T-helper 1 cell treated with Interleukin-12 subunit alpha and Interleukin-12 subunit beta and Interleukin-4 antibody, amounts not matched to agents 30 ng/mL and 1 ng/mL, for 36 hours (primary cell): ENCODE data around the gene LRSAM1. TPM values are rescaled to one million over a fixed set of nuclear protein-coding genes. Genes with fewer than 3 reads are reported as not detected.

ENCODE experiments used
- intact Hi-C: fragments of 100-400 bp; cut with micrococcal nuclease; formaldehyde crosslinking; loops from one replicate; pipeline ENCODE4 v1.15.1; 2024
- total RNA-seq: library from RNA; stranded (reverse); gene quantifications from 2 replicates; pipeline ENCODE4 v1.2.3, GENCODE V29; 2022

The LRSAM1 gene
- total RNA-seq, 1 donor from 2014 or later, result 19.2 TPM

DNA sequence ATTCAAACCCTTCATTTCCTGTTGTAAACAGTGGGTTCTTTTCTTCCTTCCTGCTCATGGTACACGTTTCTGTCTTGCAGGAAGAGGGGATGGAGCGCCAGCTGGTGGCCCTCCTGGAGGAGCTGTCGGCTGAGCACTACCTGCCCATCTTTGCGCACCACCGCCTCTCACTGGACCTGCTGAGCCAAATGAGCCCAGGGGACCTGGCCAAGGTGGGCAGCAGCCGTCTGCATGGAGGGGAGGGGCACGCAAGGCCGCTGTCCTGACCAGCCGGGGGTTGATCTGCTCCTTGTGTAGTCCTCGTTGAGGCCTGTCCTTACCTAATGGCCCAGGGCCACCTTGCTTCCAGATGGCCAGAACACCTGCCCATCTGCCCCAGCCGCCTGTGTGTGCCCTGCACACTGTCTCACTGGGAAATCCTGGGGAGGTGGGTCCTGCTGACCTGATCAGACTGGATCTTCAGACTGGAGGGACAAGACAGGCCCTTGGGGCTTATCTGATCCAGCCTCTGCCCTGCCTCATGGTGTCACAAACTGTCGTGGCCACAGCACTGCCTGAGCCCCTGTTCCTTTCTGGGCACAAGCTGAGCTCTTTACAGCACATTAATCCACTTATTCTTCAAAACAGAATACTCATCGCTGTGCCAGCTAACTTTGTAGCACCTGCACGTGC, 44.7 kb downstream of the LRSAM1 start:
- intact Hi-C loops, result no loop called here

DNA sequence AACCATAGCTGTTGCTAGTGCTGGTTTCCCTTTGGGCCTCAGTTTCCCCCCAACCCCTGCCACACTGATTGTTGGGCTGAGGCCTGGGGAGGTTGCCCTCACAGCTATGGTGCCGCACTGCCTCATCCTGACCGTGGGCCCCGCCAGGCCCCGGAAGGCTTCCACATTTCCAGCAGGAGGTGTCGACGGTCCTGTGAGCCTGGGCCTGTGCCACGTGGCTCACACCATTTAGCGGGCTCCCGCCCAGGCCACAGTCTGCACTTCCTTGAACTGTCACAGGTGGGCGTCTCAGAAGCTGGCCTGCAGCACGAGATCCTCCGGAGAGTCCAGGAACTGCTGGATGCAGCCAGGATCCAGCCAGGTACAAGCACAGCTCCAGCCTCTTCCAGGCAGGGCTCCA, 45.7 kb downstream of the LRSAM1 start:
- intact Hi-C loops, result no loop called here

DNA sequence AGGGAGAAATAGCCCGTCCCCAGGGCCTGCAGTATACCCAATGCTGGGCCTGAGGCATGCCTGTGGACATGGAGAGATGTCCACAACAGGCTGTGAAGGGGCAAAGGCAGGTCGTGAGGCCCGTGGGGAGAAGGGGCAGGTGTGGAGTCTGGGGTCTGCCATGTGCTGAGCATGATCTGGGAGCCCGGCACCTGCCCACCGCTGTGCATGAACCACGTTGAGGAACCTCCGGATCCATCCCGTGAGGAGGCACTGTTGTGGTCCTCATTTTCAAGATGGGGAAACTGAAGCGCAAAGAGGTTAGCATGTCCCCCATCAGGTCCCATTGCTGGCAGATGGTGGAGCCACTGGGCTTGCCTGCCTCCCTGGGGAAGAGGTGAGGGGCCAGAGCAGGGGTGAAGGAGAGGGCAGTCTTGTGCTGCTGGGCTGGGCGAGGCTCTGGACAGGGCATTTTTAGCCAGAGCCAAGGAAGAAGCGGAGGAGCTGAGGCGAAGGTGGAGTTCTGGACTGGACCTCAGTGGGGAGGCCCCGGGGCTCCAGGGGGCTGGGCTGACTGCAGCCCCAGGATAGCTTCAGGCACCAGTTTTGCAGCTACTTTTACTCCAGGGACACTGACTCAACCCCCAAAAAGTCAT, 46.5 kb downstream of the LRSAM1 start:
- intact Hi-C loops, result no loop called here

DNA sequence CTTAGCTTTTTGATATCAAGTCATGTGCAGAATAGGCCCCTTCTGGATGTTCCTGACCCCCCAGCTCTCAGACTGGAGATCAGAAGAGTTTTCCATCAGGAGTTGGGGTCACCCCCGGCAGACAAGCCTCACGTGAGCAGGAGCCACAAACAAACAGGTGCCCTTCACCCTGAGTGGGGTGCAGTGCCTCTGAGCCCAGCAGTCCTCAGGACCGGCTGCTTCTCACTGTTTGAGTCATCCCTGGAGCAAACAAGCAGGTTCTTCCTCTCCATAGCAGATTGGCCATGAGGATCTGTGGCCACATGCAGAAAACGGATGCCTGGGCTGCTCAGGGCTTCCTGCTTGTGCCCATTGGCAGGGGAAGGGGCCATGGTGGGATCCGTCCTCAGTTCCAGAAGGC, 47.0 kb downstream of the LRSAM1 start:
- intact Hi-C loops, result no loop called here

DNA sequence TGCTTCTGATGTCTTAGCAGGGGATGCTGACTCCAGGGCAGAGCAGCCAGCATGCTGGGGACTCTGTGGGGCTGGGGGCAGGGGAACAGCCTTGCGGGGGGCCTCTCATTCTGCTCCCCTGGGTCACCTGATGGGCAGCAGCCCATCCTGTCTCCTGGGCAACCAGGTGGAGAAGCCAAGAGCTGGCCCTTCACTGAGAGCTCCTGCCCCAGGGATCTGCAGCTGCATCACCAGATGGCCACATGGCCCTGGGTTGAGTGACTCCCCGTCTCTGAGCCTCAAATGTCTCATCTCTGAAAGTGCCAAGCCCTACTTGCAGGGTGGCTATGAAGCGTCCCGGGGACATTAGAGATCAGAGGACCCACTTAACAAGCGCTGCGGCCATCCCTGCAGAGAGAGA, 49.1 kb downstream of the LRSAM1 start:
- intact Hi-C loops, result loop anchor here (5.0 kb wide), 2 partner anchors 217 to 372 kb away; partner anchors contain the start of genes PTRH1 and TTC16

DNA sequence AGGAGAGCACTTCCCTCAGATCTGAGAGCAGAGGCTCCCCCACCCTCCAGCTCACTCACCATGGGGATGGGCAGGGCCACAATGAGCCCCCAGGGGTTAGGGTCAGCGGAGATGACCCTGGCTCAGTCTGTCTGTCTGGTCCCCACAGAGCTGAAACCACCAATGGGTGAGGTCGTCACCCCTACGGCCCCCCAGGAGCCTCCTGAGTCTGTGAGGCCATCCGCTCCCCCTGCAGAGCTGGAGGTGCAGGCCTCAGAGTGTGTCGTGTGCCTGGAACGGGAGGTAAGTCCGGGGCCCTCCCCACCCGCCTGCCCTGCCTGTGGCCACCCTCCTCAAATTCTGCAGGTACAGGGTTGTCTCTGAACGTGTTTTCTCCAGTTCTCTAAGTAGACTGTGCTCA, 49.6 kb downstream of the LRSAM1 start:
- intact Hi-C loops, result loop anchor here (5.0 kb wide), 2 partner anchors 216 to 371 kb away; partner anchors contain the start of genes PTRH1 and TTC16

DNA sequence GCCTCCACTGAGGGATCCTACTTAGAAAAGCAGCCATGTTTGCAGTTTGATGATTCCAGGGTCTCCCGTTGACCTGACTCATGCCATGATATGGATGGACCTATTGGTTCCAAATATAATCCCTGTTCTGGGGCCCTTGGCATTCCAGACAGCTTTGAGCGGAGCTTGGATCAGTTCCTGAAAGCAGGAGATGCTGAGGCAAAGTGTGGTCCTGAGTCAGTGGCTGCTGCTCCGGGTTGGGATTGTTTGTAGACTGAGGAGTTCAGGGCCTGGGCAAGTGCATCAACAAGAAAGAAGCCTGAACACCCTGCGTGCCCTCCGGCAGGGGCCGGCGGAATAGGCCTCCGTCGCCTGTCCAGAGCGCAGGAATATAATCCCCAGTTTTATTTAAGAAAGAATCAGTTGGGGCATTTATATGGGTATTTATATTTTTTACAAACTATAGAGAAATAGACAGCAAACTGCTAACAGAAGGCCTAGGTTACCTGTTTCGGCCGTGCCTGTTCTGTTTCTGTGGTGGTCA, 50.6 kb downstream of the LRSAM1 start:
- intact Hi-C loops, result loop anchor here (5.0 kb wide), 2 partner anchors 215 to 370 kb away; partner anchors contain the start of genes PTRH1 and TTC16

DNA sequence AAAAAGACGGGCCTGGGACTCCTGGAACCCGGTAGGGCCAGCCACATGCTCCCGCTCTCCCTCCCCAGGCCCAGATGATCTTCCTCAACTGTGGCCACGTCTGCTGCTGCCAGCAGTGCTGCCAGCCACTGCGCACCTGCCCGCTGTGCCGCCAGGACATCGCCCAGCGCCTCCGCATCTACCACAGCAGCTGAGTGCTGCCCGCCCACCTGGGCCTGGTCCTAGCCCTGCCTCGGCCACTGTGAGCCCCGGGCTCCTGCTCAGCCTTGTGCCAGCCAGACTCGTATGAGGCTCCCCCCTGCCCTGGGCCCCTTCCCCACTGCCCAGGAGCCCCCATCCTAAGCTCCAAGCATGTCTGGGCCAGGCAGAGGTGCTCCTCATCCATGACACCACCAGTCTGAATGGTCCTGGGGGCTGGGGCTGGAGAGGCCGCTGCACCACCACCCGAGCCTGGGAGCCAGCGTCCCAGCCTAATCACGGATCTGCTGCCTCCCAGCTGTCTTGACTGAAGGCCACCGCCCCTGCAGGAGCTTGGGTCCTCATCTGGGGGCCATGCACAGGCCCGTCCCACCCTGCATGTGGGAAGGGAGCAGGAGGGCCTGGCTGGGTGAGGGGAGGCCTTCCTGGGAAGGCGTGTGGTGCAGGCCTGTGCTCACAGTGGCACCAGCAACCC, 51.5 kb downstream of the LRSAM1 start:
- intact Hi-C loops, result loop anchor here (5.0 kb wide), 2 partner anchors 214 to 369 kb away; partner anchors contain the start of genes PTRH1 and TTC16

DNA sequence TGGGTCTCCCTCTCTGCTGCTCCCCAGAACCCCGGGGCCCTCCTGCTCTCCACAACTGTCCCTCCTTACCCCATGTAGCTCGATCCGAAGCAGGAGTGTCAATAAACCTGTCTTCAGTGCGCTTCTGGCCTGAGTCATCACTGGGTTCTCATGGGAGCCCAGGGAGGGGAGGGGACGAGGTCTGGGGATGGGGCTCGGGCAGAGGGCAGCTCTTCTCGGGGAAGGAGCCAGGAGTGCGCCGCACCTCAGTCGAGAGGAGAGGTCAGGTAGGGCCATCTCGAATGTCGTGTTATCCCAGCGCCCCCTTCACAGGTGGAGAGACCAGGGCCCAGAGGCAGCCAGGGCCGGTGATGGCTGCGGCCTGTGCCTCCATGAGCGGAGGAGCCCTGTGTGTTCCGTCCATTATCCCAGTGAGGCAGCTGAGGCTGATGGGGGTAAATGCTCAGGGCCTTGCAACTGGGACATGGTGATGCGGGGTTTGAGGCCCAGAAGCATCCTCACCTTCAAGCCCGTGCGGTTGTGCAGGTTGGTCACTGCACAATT, 52.1 kb downstream of the LRSAM1 start:
- intact Hi-C loops, result loop anchor here (5.0 kb wide), 2 partner anchors 214 to 369 kb away; partner anchors contain the start of genes PTRH1 and TTC16

DNA sequence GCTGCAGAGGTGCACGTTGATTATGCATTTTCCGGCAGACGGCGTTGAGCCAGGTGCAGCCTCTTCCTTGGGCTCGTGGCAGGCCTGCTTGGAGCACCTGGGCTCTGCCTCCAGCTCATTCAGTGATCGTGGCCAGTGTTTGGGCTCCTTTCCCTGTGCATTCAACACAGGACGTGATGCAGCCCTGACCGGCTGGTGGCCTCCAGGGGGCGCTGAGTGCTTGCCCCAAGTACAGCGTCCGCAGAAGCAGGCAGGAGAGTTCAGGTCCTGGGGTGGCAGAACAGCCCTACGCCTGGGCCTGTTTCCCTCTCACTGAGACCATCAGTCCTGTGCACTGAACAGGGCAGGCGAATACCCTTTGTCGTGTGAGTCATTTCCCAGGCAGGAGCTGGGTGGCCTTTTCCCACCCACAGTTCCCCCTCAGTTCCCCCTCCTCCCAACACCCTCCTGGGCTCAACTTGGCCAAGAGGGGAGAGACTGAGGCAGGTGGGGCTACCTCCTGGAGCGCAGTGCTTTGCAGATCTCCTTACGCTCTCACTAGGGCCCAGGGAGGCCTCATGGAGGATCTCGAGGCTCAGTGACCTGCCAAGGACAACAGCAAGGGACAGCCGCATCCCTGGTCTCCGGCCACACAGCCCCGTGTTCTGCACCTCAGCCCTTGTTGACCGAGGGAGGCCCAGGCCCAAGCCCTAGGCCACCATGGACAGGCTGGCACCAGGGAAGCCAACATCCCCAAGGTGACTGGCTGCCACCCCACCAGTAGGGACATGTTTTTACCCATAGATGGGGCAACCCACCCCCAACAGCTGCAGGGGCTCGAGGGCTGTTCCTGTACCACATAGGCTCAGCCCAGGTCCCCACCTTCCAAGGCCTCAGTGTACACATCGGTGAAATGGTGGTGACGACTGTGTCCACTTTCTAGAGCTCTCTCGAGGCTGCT, 52.9 kb downstream of the LRSAM1 start:
- intact Hi-C loops, result loop anchor here (1.0 to 5.0 kb wide), 5 partner anchors 82 to 417 kb away; partner anchors contain the start of genes PTRH1 and TTC16

DNA sequence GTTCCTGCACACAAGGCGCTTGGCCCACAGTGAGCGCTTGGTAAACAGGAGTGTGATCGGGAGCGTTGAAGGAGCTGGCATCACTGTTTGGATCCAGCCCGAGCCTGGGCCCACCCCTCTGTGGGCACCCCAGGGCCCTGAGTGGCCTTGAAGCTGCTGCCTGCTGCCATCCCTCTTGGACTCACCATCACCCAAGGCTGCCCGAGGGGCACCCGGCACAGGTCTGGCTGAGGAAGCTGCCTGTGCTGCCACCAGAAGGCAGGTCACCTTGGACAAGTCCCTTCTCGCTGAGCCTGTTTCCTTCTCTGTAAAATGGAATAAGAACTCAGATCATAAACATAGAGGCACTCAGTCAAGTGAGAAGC, 53.6 kb downstream of the LRSAM1 start:
- intact Hi-C loops, result loop anchor here (1.0 to 5.0 kb wide), 5 partner anchors 81 to 416 kb away; partner anchors contain the start of genes PTRH1 and TTC16

DNA sequence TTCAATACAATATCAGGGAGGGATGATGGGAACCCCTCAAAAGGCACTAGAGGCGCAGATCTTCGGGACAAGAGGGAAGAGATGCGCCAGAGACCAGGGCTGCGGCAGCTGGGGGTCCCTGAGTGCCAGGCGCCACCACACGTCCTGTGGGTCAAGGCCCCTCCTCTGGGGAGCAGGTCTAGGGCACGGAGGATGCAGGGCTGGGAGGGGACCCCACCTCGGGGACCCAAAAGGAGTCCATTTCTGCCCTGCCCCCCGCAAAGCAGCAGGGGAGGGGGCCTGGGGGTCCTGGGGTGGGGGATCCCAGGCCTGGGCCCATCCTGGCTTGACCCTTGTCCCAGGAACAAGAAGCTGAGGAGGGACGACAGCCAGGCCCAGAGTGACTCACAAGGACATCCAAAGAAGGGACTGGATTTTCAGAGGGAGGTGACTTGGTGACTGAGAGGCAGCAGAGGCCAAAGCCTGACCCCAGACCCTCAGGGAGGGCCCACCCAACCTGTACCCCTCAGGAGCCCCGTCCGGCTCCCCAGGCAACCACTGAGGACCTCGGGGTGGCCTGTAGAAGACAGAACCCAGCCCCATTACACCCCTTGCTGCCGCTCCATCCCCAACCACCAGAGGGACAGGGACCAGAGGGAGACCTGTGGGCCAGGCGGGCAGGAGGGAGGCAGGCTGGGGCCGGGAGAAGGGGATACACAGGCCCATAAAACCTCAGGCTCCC, 54.2 kb downstream of the LRSAM1 start:
- intact Hi-C loops, result no loop called here

DNA sequence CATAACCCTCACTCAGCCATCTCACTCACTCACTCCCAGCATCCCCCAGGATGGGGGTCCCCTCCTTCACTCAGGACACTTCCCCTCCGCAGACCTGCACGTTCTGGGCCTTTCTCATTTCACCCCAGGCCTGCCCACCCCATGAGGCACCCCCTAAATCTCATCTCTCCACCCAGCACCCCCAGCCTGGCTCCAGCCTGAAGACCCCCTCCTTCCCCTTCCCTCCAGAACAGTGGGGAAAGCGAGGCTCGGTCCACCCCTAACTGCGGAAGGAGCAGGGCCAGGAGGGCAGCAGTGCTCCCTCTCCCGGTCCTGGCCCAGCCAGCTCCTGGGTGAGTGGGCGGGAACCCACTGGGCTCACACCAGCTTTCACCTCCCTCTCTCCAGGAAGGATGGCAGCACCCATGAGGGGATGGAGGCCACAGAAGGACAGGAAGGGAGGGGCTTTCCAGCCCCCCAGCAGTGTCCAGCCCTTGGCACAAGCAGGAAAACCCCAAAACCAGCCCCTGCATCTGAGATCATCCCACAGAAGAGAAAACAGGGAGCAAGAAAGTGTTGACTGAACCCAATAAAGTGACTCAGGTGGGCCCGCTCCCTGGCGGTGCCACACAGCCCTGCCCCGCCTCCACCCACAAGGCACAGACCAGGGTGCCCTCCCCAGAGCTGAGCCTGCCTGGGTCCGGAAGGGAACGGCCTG, 55.0 kb downstream of the LRSAM1 start:
- intact Hi-C loops, result no loop called here

DNA sequence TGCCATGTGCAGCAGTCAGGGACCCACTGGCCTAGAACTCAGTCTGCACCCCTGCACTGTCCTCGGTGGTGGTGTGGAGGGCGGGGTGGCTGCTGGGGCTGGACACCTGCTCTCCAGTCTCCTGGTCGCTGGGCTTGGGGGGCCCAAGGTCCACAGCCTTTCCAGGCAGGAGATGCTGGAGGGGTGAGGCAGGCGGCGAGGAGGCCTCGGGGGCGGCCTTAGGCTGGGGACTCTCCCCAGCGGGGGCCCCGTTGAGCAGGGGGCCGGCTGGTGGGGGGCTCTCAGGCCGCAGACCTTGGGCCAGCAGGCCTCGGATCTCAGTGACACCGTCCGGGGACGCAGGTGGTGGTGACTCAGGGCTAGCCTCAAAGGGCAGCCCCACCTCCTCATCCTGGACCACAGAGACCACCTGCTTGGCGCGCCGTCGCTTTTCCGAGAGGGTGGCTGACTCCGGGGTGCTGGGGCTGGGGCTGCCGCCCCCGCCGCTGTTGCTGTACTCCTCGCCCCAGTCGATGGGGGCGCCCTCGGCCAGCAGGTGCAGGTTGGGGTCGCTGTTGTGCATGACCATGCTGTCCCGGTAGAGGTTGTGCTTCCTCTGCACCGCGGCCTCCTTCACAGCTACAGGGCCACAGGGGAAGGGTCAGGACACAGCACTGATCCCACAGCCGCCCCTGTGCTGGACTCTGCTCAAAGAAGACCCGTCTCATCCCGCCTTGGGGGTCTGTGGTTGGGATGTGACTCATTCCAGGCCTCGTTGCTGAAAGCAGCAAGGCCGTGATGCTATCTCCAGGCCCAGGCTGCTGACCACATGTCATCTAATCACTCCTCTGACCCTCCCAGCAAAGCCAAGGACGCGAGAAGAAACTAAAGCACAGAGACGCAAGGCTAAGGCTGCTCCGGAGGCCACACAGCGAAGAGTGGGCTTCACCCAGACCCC, 55.8 kb downstream of the LRSAM1 start:
- intact Hi-C loops, result no loop called here

DNA sequence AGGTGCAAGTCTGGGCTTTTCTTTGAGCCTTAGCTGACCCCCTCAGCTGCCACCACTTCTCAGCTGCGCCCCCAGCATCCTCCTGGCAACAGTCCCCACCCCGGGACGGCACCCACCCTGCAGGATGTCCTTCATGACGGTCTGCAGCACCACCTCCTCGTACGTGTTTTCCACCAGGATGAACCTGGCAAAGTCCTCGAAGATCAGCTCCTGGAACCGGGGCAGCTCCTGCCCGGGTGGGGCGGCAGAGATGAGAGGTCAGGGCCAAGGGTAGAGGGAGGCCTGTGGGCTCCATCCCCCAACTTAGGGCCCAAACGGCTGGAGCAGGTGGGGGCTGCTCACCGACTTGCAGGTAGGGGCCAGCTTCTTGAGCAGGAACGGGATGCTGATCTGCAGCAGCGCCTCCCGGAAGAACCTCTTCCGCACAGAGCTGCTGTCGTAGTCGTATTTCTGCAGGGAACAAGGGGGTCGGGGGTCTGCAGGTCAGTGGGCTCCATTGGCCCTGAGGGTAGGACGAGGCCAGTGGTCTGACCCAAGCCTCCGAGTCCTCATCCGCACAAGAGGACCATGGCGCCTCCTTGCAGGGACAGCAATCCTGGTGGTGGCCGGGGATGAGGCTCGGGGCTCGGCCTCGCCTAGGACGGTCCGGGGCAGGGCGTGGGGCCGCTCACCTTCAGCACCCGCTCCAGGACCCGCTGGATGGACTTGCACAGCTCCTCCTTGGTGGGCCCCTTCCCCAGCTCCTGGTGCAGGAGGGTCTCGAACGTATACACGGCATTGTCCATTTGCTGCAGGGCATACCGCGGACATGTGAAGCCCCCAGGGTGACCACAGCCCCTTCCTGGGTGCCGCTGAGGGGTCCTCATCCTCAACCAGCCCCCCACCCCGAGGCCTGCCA, 56.7 kb downstream of the LRSAM1 start:
- intact Hi-C loops, result no loop called here

DNA sequence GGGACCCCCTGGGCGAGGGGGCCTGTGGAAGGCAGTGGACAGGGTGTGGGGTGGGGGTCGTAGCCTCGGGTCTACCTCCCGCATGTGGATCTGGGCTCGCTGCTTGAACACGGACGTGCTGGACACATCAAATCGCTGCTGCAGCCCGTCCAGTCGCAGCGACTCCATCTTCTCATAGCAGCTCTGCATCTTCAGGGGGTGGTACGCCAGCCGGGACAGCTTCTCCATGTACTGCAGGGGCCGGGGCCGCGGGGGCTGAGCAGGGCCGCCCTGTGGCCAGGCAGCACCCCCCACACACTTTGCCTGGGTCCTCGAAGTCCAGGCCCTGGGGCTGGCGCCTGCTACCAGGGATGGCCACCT, 57.6 kb downstream of the LRSAM1 start:
- intact Hi-C loops, result no loop called here
